Activated T-cell treated with anti-CD3 and anti-CD28 coated beads for 48 hours (primary cell): ENCODE measurements around the gene FBXL4.

Experiments
- DNase-seq: peaks from one replicate; pipeline ENCODE4 v3.0.0-alpha.2; 2020; ENCODE audit warnings: low read depth

The FBXL4 gene

GRCh38 chr6:98947411-98948292 lies at the start of gene FBXL4:
TSS of gene FBXL4 (minus strand) at chr6:98947946. CDS start at chr6:98926988, 20,958 bp downstream.
- DNase-seq = peak; percentile 82

- no peak for DNase-seq
These were observed 47.4 kb upstream of the FBXL4 start for GRCh38 chr6:98995116-98995515.

- DNase-seq = no peak
These were observed 44.8 kb upstream of the FBXL4 start for GRCh38 chr6:98992535-98992934.

GRCh38 chr6:98986071-98986615 lies 38.4 kb upstream of the FBXL4 start:
- no peak for DNase-seq

- DNase-seq = no peak
These were observed 37.6 kb upstream of the FBXL4 start for GRCh38 chr6:98985391-98985790.

- DNase-seq = no peak
These were observed 36.4 kb upstream of the FBXL4 start for GRCh38 chr6:98984121-98984520.

GRCh38 chr6:98981473-98981872 lies 33.7 kb upstream of the FBXL4 start:
- DNase-seq = no peak

GRCh38 chr6:98980819-98981218 lies 33.1 kb upstream of the FBXL4 start:
- DNase-seq = no peak

- no peak for DNase-seq
These were observed 30.0 kb upstream of the FBXL4 start for GRCh38 chr6:98977671-98978292.

GRCh38 chr6:98976674-98977385 lies 29.1 kb upstream of the FBXL4 start:
- no peak for DNase-seq

- DNase-seq = no peak
These were observed 27.7 kb upstream of the FBXL4 start for GRCh38 chr6:98975421-98975820.

- DNase-seq = no peak
These were observed 26.6 kb upstream of the FBXL4 start for GRCh38 chr6:98974309-98974708.

GRCh38 chr6:98973571-98973970 lies 25.8 kb upstream of the FBXL4 start:
- no peak for DNase-seq

- no peak for DNase-seq
These were observed 23.6 kb upstream of the FBXL4 start for GRCh38 chr6:98971303-98971702.

- DNase-seq = no peak
These were observed 22.7 kb upstream of the FBXL4 start for GRCh38 chr6:98970469-98970868.

GRCh38 chr6:98967616-98968015 lies 19.9 kb upstream of the FBXL4 start:
- DNase-seq = no peak

- no peak for DNase-seq
These were observed 11.9 kb upstream of the FBXL4 start for GRCh38 chr6:98959631-98960030.

GRCh38 chr6:98958776-98959175 lies 11.0 kb upstream of the FBXL4 start:
- no peak for DNase-seq

GRCh38 chr6:98957450-98957849 lies 9.7 kb upstream of the FBXL4 start:
- DNase-seq = no peak

- DNase-seq = no peak
These were observed 1.8 kb upstream of the FBXL4 start for GRCh38 chr6:98949589-98949988.

GRCh38 chr6:98946879-98947410 lies 801 bp downstream of the FBXL4 start:
- peak; percentile 25 for DNase-seq

- DNase-seq = no peak
These were observed 1.4 kb downstream of the FBXL4 start for GRCh38 chr6:98946266-98946878.
